GM23338 (cell line): ENCODE results near the gene ZEB1. TPM values are rescaled to one million over a fixed set of nuclear protein-coding genes. Genes with fewer than 3 reads are reported as not detected.

ENCODE experiments used
- ATAC-seq: fragments of 200-7000 bp; cut with Tn5 transposase; 3 replicates; pipeline ENCODE4 v1.9.1; 2020
- DNase-seq: peaks from one replicate; pipeline ENCODE4 v3.0.0-alpha.2; 2015; ENCODE audit warnings: low spot score
- H2AFZ ChIP-seq: fragments of 200-600 bp; sonication (generic); 2 replicates; pipeline ENCODE4 v1.8.0; 2016; ENCODE audit warnings: antibody characterized with exemption, mild to moderate bottlenecking, moderate library complexity
- H3F3A ChIP-seq: fragments of 200-600 bp; sonication (generic); replicated peaks from 2 replicates; pipeline ENCODE4 v1.8.0; 2017; ENCODE audit warnings: antibody characterized with exemption, mixed run types, low read depth
- H3K27ac ChIP-seq: fragments of 200-600 bp; sonication (generic); 2 replicates; pipeline ENCODE4 v1.6.1; 2016; ENCODE audit warnings: low read depth
- H3K27me3 ChIP-seq: fragments of 200-600 bp; sonication (generic); 2 replicates; pipeline ENCODE4 v1.8.0; 2016; ENCODE audit warnings: mild to moderate bottlenecking, mixed run types, moderate library complexity; ENCODE audit not compliant: insufficient read depth
- H3K36me3 ChIP-seq: fragments of 200-600 bp; sonication (generic); 2 replicates; pipeline ENCODE4 v1.8.0; 2016; ENCODE audit warnings: mild to moderate bottlenecking; ENCODE audit not compliant: insufficient read depth
- H3K4me1 ChIP-seq: fragments of 200-600 bp; sonication (generic); 2 replicates; pipeline ENCODE4 v1.8.0; 2016; ENCODE audit warnings: mild to moderate bottlenecking, moderate library complexity; ENCODE audit not compliant: insufficient read depth
- H3K4me2 ChIP-seq: fragments of 200-600 bp; sonication (generic); 2 replicates; pipeline ENCODE4 v1.7.1; 2017; ENCODE audit warnings: mixed run types
- H3K4me3 ChIP-seq: fragments of 200-600 bp; sonication (generic); 2 replicates; pipeline ENCODE4 v1.6.1; 2016; ENCODE audit warnings: mixed run types
- H3K79me2 ChIP-seq: fragments of 200-600 bp; sonication (generic); replicated peaks from 2 replicates; pipeline ENCODE4 v1.8.0; 2017; ENCODE audit warnings: mild to moderate bottlenecking; ENCODE audit not compliant: insufficient read depth
- H3K9me2 ChIP-seq: fragments of 200-600 bp; sonication (generic); 2 replicates; pipeline ENCODE4 v1.8.0; 2017; ENCODE audit not compliant: insufficient read depth
- H4K20me1 ChIP-seq: fragments of 200-600 bp; sonication (generic); replicated peaks from 2 replicates; pipeline ENCODE4 v1.8.0; 2017; ENCODE audit warnings: mild to moderate bottlenecking; ENCODE audit not compliant: insufficient read depth
- H3K27ac Mint-ChIP-seq: 2 replicates; pipeline ENCODE4 v1.8.0; 2020; ENCODE audit warnings: inconsistent platforms, mild to moderate bottlenecking, moderate library complexity, mixed read lengths
- H3K27me3 Mint-ChIP-seq: 3 replicates; pipeline ENCODE4 v1.8.0; 2022; ENCODE audit warnings: low read depth, mild to moderate bottlenecking, moderate library complexity, mixed read lengths, inconsistent platforms; ENCODE audit not compliant: insufficient read depth, poor library complexity
- H3K36me3 Mint-ChIP-seq: 3 replicates; pipeline ENCODE4 v1.8.0; 2021; ENCODE audit warnings: low read depth, mild to moderate bottlenecking, inconsistent platforms, moderate library complexity, mixed read lengths
- H3K4me1 Mint-ChIP-seq: 3 replicates; pipeline ENCODE4 v1.8.0; 2020; ENCODE audit warnings: mild to moderate bottlenecking, inconsistent platforms, mixed read lengths
- H3K4me3 Mint-ChIP-seq: 3 replicates; pipeline ENCODE4 v1.8.0; 2021; ENCODE audit warnings: moderate library complexity, mild to moderate bottlenecking, inconsistent platforms, mixed read lengths
- H3K9me3 Mint-ChIP-seq: 3 replicates; pipeline ENCODE4 v1.8.0; 2020; ENCODE audit warnings: moderate library complexity, mild to moderate bottlenecking, inconsistent platforms, mixed read lengths
- CREB1 ChIP-seq: fragments of 250-450 bp; sonication (Bioruptor Pico); IDR thresholded peaks from 2 replicates; pipeline ENCODE4 v1.5.0; 2020; ENCODE audit warnings: low read depth, mild to moderate bottlenecking, moderate library complexity
- EZH2 ChIP-seq: fragments of 200-600 bp; sonication (generic); IDR thresholded peaks from one replicate; pipeline ENCODE4 v1.8.0; 2017; ENCODE audit warnings: antibody characterized with exemption, mild to moderate bottlenecking, low read depth; ENCODE audit not compliant: unreplicated experiment
- EZH2phosphoT487 ChIP-seq: fragments of 200-600 bp; sonication (generic); IDR thresholded peaks from one replicate; pipeline ENCODE4 v1.8.1; 2018; ENCODE audit warnings: antibody characterized with exemption; ENCODE audit not compliant: unreplicated experiment
- NANOG ChIP-seq: IDR thresholded peaks from 2 replicates; pipeline ENCODE4 v1.6.1; 2016; ENCODE audit warnings: antibody characterized with exemption, borderline replicate concordance
- POLR2AphosphoS5 ChIP-seq: IDR thresholded peaks from 2 replicates; pipeline ENCODE4 v1.6.1; 2016; ENCODE audit warnings: antibody characterized with exemption, low read depth
- REST ChIP-seq: IDR thresholded peaks from one replicate; pipeline ENCODE4 v1.6.1; 2018; ENCODE audit warnings: antibody characterized with exemption; ENCODE audit not compliant: unreplicated experiment
- STAT1 ChIP-seq: IDR thresholded peaks from one replicate; pipeline ENCODE4 v1.6.1; 2016; ENCODE audit warnings: antibody characterized with exemption; ENCODE audit not compliant: unreplicated experiment
- ZNF114 ChIP-seq: fragments of 250-450 bp; sonication (Bioruptor Pico); IDR thresholded peaks from 2 replicates; pipeline ENCODE4 v1.5.0; 2020; ENCODE audit warnings: mild to moderate bottlenecking, moderate library complexity
- ZNF331 ChIP-seq: fragments of 250-450 bp; sonication (Bioruptor Pico); IDR thresholded peaks from 2 replicates; pipeline ENCODE4 v1.5.0; 2020; ENCODE audit warnings: low read depth, mild to moderate bottlenecking, moderate library complexity
- ZNF462 ChIP-seq: fragments of 250-450 bp; sonication (Bioruptor Pico); IDR thresholded peaks from 2 replicates; pipeline ENCODE4 v1.5.0; 2020; ENCODE audit warnings: mild to moderate bottlenecking, moderate library complexity
- polyA plus RNA-seq: library from polyadenylated mRNA; unstranded; fragments of >200 nt; fragmentation: Nextera tagmentation; extraction: Ambion mirVana; gene quantifications from 2 replicates; pipeline ENCODE4 v1.2.1, GENCODE V29; 2016
- total RNA-seq: library from RNA; depleted of rRNA; stranded (reverse); fragments of >200 nt; shearing (Covaris generic); gene quantifications from 2 replicates; pipeline ENCODE4 v1.2.3, GENCODE V29; 2014

The ZEB1 gene
- total and polyA plus RNA-seq, 2 experiments from 2014 or later, result 0.16 to 0.45 TPM

- Mint-ChIP-seq H3K4me1 (peaks cover 9% of the 10 kb centered on the region), H3K4me3 (no peak overlapping the region), H3K27me3 (no peaks in the 10 kb centered on the region), H3K9me3 (no peaks in the 10 kb centered on the region), H3K27ac (no peak overlapping the region), H3K36me3 (no peaks in the 10 kb centered on the region)
- Histone ChIP-seq H4K20me1 (no peaks in the 10 kb centered on the region), H3K79me2 (no peaks in the 10 kb centered on the region), H3K4me3 (no peak overlapping the region), H2AFZ (no peak overlapping the region), H3K9me2 (no peaks in the 10 kb centered on the region), H3K27me3 (no peaks in the 10 kb centered on the region), H3K4me2 (no peak overlapping the region), H3K27ac (no peak overlapping the region), H3K4me1 (no peaks in the 10 kb centered on the region), H3F3A (no peaks in the 10 kb centered on the region), H3K36me3 (no peaks in the 10 kb centered on the region)
- ATAC-seq, result no peak
- TF ChIP-seq EZH2 (no peak), ZNF331 (no peak), NANOG (no peak), EZH2phosphoT487 (no peak), ZNF462 (no peak), ZNF114 (no peak)
- DNase-seq, result no peak
Measured at GRCh38 chr10:31397852-31398251, 78.8 kb downstream of the ZEB1 start.

- H3K36me3 Mint-ChIP-seq, result no peaks in the 10 kb centered on the region
- ATAC-seq (no peak), DNase-seq (no peak)
- Histone ChIP-seq H3K4me1 (no peaks in the 10 kb centered on the region), H3K4me3 (no peak overlapping the region), H4K20me1 (no peaks in the 10 kb centered on the region), H3K9me2 (no peaks in the 10 kb centered on the region), H2AFZ (no peak overlapping the region), H3K4me2 (no peak overlapping the region), H3K27ac (no peak overlapping the region), H3K79me2 (no peaks in the 10 kb centered on the region), H3F3A (no peaks in the 10 kb centered on the region), H3K27me3 (no peaks in the 10 kb centered on the region), H3K36me3 (no peaks in the 10 kb centered on the region)
- H3K4me1 Mint-ChIP-seq, result peaks cover 9% of the 10 kb centered on the region
- no peak overlapping the region for H3K27ac Mint-ChIP-seq
- no peaks in the 10 kb centered on the region for H3K27me3 Mint-ChIP-seq
- no peaks in the 10 kb centered on the region for H3K9me3 Mint-ChIP-seq
- no peak overlapping the region for H3K4me3 Mint-ChIP-seq
- TF ChIP-seq EZH2phosphoT487 (no peak), POLR2AphosphoS5 (no peak), ZNF114 (no peak), CREB1 (CRISPR knock-in tag) (no peak), EZH2 (no peak), NANOG (no peak), STAT1 (no peak), REST (no peak)
Measured at GRCh38 chr10:31399171-31399570, 80.2 kb downstream of the ZEB1 start.
